ENCODE measurements around the gene MGMT.

Gene MGMT

GRCh38 chr10:129631006-129631405 lies 164.0 kb downstream of the MGMT start:
- no peak overlapping the region for H3K27ac ChIP-seq (ENCODE audit: low read depth, low read length, poor library complexity, severe bottlenecking)
- H3K9me3 ChIP-seq (ENCODE audit: low read length), result peaks cover 8% of the 10 kb centered on the region
- H3K4me1 ChIP-seq (ENCODE audit: insufficient read depth, low read length, severe bottlenecking), result peaks cover 15% of the 10 kb centered on the region
- no peaks in the 10 kb centered on the region; the same call in none of the 2 replicates for H3K36me3 ChIP-seq (ENCODE audit: insufficient read depth, low read length)
- no peaks in the 10 kb centered on the region for H4K20me1 ChIP-seq (ENCODE audit: insufficient read depth, low read length)
- H3F3A ChIP-seq (ENCODE audit: insufficient read depth, low read length), result no peaks in the 10 kb centered on the region
- no peak for TF ChIP-seq EZH2 (IDR thresholded peaks at IDR 0.05; ENCODE audit: borderline replicate concordance, low read length)
- TF ChIP-seq, protein P1, sequence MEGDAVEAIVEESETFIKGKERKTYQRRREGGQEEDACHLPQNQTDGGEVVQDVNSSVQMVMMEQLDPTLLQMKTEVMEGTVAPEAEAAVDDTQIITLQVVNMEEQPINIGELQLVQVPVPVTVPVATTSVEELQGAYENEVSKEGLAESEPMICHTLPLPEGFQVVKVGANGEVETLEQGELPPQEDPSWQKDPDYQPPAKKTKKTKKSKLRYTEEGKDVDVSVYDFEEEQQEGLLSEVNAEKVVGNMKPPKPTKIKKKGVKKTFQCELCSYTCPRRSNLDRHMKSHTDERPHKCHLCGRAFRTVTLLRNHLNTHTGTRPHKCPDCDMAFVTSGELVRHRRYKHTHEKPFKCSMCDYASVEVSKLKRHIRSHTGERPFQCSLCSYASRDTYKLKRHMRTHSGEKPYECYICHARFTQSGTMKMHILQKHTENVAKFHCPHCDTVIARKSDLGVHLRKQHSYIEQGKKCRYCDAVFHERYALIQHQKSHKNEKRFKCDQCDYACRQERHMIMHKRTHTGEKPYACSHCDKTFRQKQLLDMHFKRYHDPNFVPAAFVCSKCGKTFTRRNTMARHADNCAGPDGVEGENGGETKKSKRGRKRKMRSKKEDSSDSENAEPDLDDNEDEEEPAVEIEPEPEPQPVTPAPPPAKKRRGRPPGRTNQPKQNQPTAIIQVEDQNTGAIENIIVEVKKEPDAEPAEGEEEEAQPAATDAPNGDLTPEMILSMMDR (IDR thresholded peaks at IDR 0.05; ENCODE audit: low read length), result no peak
- peaks cover 10% of the 10 kb centered on the region for H3K79me2 ChIP-seq (ENCODE audit: insufficient read depth, low read length)
- no peaks in the 10 kb centered on the region for H3K9me2 ChIP-seq (ENCODE audit: low read depth, low read length)
- no peak overlapping the region for H2AFZ ChIP-seq (ENCODE audit: low read length)
- no peak overlapping the region for H3K4me2 ChIP-seq (ENCODE audit: low read length)
- no peak overlapping the region for H3K4me3 ChIP-seq (ENCODE audit: low read depth, low read length, poor library complexity, severe bottlenecking)
- H3K27me3 ChIP-seq (ENCODE audit: insufficient read depth, low read length), result no peaks in the 10 kb centered on the region
- no peak overlapping the region for H3K9ac ChIP-seq (ENCODE audit: low read length)

DNA sequence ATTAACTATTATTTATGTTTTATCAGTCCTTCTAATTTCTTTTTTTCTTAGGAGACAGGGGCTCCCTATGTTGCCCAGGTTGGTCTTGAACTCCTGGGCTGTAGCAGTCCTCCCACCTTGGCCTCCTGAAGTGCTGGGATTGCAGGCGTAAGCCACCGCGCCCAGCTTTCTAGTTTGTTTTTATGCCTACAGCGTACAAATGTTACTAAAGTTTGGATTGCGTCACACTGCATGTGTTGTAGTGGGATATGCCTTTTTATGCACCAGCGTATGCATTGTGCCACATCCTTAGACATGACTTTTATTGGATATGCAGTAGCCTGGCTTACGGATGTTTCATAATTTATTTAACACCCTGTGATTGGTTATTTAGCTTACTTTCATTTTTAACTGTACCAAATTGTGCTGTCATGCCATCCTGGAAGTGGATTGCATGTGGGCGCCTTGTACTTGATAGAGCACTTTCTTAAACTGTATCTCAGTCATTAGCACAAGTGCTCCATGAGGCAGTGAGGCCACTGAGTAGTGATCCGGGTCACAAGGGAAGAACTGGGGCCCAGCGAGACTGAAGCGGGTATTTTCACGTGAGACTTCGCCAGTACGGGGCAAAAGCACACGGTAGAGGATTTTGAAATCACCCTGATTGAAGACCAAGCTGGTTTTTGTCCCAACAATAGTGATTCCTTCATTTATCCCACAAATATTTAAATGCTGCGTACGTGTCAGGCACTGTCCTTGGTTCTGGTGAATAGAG lies 165.0 kb downstream of the MGMT start:
- Histone ChIP-seq H3K4me1 (ENCODE audit: insufficient read depth, low read length, severe bottlenecking) (peaks cover 10% of the 10 kb centered on the region), H3K9ac (ENCODE audit: low read length) (no peak overlapping the region), H3K27ac (ENCODE audit: low read depth, low read length, poor library complexity, severe bottlenecking) (no peak overlapping the region), H3K9me2 (ENCODE audit: low read depth, low read length) (no peaks in the 10 kb centered on the region), H2AFZ (ENCODE audit: low read length) (no peak overlapping the region), H4K20me1 (ENCODE audit: insufficient read depth, low read length) (no peaks in the 10 kb centered on the region), H3K4me2 (ENCODE audit: low read length) (no peak overlapping the region), H3F3A (ENCODE audit: insufficient read depth, low read length) (no peaks in the 10 kb centered on the region), H3K36me3 (ENCODE audit: insufficient read depth, low read length) (peaks cover 2% of the 10 kb centered on the region), H3K9me3 (ENCODE audit: low read length) (peaks cover 8% of the 10 kb centered on the region), H3K27me3 (ENCODE audit: insufficient read depth, low read length) (no peaks in the 10 kb centered on the region), H3K4me3 (ENCODE audit: low read depth, low read length, poor library complexity, severe bottlenecking) (no peak overlapping the region), H3K79me2 (ENCODE audit: insufficient read depth, low read length) (peaks cover 10% of the 10 kb centered on the region)
- TF ChIP-seq EZH2 (IDR thresholded peaks at IDR 0.05; ENCODE audit: borderline replicate concordance, low read length), result no peak
- TF ChIP-seq, protein P1 (IDR thresholded peaks at IDR 0.05; ENCODE audit: low read length), result no peak

GRCh38 chr10:129637010-129637409 lies 170.0 kb downstream of the MGMT start:
- Histone ChIP-seq H3K4me2 (ENCODE audit: low read length) (no peak overlapping the region), H3K4me3 (ENCODE audit: low read depth, low read length, poor library complexity, severe bottlenecking) (no peak overlapping the region), H3K36me3 (ENCODE audit: insufficient read depth, low read length) (peaks cover 10% of the 10 kb centered on the region; the same call in 1 of the 2 replicates), H3F3A (ENCODE audit: insufficient read depth, low read length) (no peaks in the 10 kb centered on the region), H3K4me1 (ENCODE audit: insufficient read depth, low read length, severe bottlenecking) (no peaks in the 10 kb centered on the region), H3K27me3 (ENCODE audit: insufficient read depth, low read length) (no peaks in the 10 kb centered on the region), H3K9ac (ENCODE audit: low read length) (no peak overlapping the region), H3K79me2 (ENCODE audit: insufficient read depth, low read length) (no peaks in the 10 kb centered on the region), H4K20me1 (ENCODE audit: insufficient read depth, low read length) (no peaks in the 10 kb centered on the region), H2AFZ (ENCODE audit: low read length) (no peak overlapping the region), H3K9me2 (ENCODE audit: low read depth, low read length) (no peaks in the 10 kb centered on the region), H3K9me3 (ENCODE audit: low read length) (peaks cover 8% of the 10 kb centered on the region), H3K27ac (ENCODE audit: low read depth, low read length, poor library complexity, severe bottlenecking) (no peak overlapping the region)
- TF ChIP-seq, protein P1 (IDR thresholded peaks at IDR 0.05; ENCODE audit: low read length), result no peak
- TF ChIP-seq EZH2 (IDR thresholded peaks at IDR 0.05; ENCODE audit: borderline replicate concordance, low read length), result no peak

All from OCI-LY1 (cell line).